HuH-7 (cell line): ENCODE results near the gene HAT1.
A peak's percentile ranks its signal among the peaks of the same experiment; 100 is the strongest.
"Not testable (repeated sequence)": the region's sequence is repeated elsewhere in the genome, so short reads cannot be mapped to it uniquely, and the experiment has no call there.

ENCODE experiments used
- DNase-seq: peaks from one replicate; pipeline ENCODE4 v3.0.0; 2011; ENCODE audit warnings: low spot score

HAT1 gene

GRCh38 chr2:171979103-171979502 is 56.8 kb downstream of the HAT1 start:
- DNase-seq, result no peak

- not testable (repeated sequence) for DNase-seq
These were observed 61.7 kb downstream of the HAT1 start for GRCh38 chr2:171983924-171984323.

- no peak for DNase-seq
These were observed 62.8 kb downstream of the HAT1 start for GRCh38 chr2:171985076-171985475.

- DNase-seq, result no peak
These were observed 64.5 kb downstream of the HAT1 start for GRCh38 chr2:171986778-171987177.

GRCh38 chr2:171991027-171991426 is 68.8 kb downstream of the HAT1 start:
- no peak for DNase-seq

GRCh38 chr2:171995586-171995985 is 73.3 kb downstream of the HAT1 start:
- DNase-seq, result no peak

GRCh38 chr2:171996021-171996420 is 73.8 kb downstream of the HAT1 start:
- DNase-seq, result no peak

GRCh38 chr2:171997031-171997430 is 74.8 kb downstream of the HAT1 start:
- DNase-seq, result not testable (repeated sequence)

GRCh38 chr2:171999161-171999560 is 76.9 kb downstream of the HAT1 start:
- DNase-seq, result no peak

- peak; percentile 96 for DNase-seq
These were observed 77.6 kb downstream of the HAT1 start, which contains the start of gene METAP1D for GRCh38 chr2:171999604-172000469. TSS of gene METAP1D (plus strand) at chr2:171999953. CDS start at chr2:171999970, 17 bp downstream.

GRCh38 chr2:172000696-172001361 is 78.6 kb downstream of the HAT1 start:
- DNase-seq, result no peak

- no peak for DNase-seq
These were observed 85.1 kb downstream of the HAT1 start for GRCh38 chr2:172007372-172007771.

- DNase-seq, result no peak
These were observed 87.6 kb downstream of the HAT1 start for GRCh38 chr2:172009823-172010222.

GRCh38 chr2:172011812-172012575 is 89.7 kb downstream of the HAT1 start:
- DNase-seq, result no peak

GRCh38 chr2:172012677-172013391 is 90.6 kb downstream of the HAT1 start:
- DNase-seq, result no peak

GRCh38 chr2:172013396-172013795 is 91.1 kb downstream of the HAT1 start:
- DNase-seq, result no peak

- peak; percentile 68 for DNase-seq
These were observed 99.0 kb downstream of the HAT1 start for GRCh38 chr2:172021074-172021931.

- DNase-seq, result no peak
These were observed 99.7 kb downstream of the HAT1 start for GRCh38 chr2:172021955-172022354.

GRCh38 chr2:172031536-172031935 is 109.3 kb downstream of the HAT1 start:
- DNase-seq, result no peak
